HG02571 (cell line): Measurements from ENCODE around the gene TGFBI.
A peak's percentile ranks its signal among the peaks of the same experiment; 100 is the strongest.

Experiments
- ATAC-seq: cut with Tn5 transposase; IDR thresholded peaks from one replicate; pipeline ENCODE4 v1.9.1; 2021; ENCODE audit warnings: mild to moderate bottlenecking, moderate library complexity; ENCODE audit not compliant: unreplicated experiment

The TGFBI gene

DNA sequence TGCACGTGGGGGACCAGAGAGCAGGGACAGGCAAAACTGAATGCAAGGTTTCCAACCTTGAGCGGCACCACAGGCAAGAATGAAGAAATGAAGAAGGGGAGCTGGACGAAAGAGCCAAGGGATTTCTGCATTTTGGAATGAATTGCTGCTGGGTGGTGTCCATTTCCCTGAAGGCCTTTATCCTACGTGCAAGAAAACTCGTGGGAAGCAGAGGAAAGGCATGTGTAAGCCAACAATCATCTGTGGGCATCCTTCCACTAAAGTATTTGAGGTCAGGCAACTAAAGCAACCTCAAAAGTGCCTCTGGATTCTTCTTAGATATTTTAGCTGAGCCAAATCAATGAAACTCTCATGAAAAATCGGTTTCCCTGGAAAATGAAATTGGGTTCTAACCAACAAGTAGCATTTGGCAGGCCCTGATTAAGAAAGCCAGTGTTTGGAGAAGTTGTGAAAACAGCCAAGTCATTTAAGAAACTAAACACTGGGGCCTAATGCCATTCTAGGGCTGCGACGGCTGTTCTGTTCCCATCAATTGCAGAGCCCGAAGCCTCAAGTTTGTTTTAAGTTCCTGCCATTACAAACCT is 4.7 kb upstream of the TGFBI start:
- no peak for ATAC-seq

DNA sequence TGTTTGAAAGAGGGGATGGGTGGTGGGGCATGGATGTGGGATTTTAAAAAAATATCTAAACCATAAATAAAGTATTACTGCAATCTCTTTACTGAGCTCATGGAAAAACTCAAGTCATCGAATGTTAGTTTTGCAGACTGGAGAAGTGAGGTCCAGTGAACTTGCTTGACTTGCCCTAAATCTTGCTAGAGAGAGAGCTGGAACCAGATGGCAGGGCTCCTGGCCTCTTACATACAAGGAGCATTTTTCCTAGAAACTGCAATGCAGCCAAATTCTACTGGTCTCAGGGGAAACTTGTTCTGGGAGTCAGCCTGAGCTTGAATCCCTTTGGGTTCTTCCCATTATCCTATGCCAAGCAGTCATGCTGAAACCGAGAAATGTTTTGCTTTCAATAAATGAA is 2.9 kb upstream of the TGFBI start:
- no peak for ATAC-seq

DNA sequence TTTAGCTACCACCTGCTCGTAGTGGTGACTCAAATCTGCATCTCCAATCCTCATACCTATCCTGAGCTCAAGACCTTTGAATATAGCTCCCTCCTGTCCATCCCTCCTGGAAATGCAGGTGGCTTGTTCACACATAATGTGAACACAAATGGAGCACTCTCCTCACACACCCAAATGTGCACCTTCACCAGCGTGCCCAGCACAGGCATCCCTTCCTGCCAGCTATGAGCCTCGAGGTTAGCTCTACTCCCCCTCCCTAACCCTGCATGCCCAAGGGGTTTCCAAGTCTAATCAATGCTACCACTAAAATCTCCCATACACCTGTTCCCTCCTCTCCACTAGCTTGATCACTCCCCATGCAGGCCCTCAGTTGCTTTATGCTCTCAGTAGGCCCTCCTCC is 2.2 kb upstream of the TGFBI start:
- no peak for ATAC-seq

DNA sequence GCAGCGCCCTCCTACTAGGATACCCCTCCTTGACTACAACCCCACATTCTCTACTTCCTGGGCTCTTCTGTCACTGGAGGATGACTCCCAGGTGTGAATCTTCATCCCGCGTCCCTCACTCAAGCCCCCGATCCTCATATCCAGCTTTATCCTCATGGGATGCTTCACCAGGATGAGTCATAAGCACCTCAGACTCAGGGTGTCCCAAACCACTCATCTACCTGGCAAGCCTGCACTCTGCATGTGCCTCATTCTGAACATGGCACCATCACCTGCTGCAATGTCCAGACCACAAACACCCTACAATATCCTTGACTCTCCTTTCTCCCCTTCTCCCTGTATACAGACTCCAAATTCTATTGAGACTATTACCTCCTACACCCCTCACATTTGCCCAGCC is 1.5 kb upstream of the TGFBI start:
- no peak for ATAC-seq

DNA sequence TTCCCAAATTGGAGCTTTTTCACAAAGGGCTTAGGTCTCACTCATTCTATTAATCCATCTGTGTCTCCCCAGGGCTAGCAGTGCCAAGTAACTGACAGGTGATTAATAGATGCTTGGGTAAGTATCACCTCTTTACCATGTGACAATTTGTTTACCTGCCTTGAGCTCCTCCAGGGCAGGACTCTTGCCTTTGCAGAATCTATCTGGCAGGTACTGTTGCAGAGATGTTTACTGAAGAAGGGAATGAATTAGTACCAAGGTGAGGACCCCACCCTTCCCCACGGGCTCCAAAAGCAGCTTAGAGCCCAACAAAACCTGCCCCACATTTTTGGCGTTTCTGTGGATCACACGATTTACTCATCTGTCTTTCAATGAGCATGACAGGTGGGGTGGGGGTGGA is 698 bp upstream of the TGFBI start:
- no peak for ATAC-seq

DNA sequence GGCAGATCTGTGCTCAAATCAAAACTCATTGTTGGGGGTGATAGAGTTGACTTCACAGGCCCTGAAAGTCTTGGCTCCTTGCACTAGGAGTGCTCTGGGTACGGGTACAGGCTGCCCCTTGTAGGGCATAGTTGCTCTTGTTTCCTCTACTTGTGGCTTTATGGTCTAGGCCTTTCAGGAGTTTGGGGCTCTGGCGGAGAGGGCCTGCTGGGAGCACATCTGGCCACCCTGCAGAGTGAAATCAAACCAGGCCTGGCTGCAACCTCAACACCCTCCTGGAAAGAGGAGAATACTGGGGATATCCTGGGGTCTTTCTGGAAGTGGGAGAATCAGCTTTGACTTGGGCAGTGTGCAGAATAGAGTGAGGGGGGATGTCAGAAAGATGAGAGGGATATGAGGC is 1.5 kb downstream of the TGFBI start:
- no peak for ATAC-seq

DNA sequence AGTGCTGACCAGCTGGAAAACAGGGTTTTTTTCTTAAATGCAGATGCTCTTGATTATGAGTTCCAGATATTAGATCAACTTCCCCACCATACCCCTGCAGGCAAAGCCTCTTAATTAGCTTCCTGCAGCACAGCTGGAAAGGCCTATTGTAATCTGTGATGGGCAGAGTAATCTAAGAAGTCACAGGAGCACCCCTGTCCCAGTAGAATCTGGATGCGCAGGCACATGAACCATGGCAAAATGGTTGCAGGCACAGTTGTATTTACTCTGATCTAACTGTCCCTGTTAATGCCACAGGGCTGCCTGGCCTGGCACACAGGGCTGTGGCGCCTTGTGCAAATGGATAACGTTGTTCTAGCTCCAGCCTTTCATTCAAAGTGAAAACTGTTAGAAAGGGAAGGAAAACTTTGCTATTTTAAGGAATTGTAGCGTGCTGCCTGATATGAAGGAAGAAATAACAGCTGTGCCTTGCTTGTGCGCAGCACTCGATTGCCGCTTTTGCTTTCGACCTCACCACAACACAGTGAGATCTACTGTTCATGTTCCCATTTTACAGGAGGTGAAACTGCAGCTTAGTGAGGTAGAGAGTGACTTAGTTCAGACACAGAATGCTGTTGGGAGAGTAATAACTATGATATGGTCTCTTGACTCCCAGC is 2.3 kb downstream of the TGFBI start:
- ATAC-seq: peak; percentile 69

DNA sequence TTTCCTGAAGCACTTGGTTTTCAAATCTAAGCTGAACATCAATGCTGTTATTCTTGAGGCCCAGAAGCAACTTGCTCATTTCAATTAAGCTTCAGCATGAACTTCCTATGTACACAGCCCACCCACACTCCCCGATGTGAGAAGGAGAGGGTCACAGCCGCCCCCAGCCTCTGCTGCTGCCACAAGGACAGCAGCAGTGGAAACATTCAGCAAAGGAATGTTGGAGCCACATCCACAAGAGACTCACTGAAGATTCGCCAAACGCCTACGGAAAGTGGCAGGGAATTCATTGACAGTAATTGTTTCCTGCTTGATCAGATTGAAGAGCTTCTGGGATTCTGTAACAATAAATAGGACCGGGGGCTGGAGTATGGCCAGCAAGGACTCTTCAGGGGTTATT is 2.9 kb downstream of the TGFBI start:
- ATAC-seq: no peak

DNA sequence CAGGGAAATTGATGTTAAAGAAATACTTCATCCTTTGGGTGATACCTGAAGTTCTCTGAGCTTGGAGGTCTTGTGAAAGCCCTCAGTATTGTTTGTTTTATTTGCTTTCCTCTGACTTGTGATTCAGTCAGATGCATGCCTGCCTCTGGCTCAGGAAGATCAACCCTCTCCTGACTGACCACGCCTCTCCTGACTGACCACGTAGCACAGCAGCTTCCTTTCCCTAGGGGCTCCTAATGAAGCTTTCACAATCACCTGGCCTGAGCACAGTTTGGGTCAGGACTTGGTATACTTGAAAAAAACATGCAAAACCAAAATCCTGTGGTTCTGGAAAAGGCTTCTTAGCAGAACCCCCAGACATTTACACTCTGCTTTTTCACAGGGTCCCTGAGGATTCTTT is 3.8 kb downstream of the TGFBI start:
- ATAC-seq: no peak

DNA sequence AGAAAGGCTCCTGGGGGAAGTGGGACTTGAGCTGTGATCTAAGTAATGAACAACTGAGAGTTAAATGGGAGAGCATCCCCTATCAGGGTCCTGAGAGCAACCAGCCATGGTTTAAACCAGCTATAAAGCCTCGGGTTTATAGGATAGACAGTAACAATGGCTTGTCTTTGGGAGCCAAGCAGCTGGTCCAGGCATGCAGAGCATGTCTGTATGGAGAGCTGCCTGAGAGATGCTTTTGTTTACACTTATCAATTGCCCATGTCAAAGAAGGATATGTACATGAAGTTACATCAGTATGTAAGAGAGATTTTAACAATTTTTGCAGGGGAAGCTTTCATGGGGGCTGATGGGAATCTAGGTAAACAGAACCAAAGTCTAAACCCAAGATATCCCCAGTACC is 4.4 kb downstream of the TGFBI start:
- ATAC-seq: no peak

DNA sequence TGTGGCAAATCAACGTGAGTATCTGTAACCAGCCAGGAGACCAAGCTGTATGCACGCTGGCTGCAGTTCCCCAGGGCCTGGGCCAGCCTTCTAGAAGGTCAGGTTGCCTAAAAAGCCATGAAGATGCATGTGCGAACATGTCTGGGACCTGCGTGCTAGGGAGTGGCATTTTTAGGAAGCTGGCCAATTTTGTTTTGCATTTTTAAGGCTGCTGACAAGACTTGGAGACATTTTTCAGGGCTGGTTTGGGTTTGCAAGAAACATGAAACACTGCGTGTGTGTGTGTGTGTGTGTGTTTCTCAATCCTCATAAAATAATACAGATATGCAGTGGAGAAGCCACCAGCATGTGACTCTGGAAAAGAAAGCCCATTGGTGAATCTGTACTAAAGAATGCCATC is 5.1 kb downstream of the TGFBI start:
- ATAC-seq: no peak

DNA sequence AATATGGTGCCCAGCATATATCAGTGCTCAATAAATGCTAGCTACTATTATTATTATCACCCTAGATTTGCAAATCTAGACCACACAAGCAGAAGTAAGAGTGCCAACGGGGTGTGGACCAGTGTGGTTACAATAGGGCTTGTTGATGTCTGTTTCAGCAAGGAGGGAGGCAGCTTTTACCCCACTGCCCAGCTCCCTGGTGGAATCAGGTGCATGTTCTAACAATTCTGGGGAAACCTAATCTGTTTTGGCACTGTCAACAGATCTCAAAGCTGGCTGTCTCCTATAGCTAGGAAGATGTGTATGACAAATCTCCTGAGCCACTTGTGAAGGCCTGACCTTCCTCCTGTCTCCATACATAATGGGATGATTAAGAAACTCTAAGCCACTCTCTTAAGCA is 5.7 kb downstream of the TGFBI start:
- no peak for ATAC-seq

DNA sequence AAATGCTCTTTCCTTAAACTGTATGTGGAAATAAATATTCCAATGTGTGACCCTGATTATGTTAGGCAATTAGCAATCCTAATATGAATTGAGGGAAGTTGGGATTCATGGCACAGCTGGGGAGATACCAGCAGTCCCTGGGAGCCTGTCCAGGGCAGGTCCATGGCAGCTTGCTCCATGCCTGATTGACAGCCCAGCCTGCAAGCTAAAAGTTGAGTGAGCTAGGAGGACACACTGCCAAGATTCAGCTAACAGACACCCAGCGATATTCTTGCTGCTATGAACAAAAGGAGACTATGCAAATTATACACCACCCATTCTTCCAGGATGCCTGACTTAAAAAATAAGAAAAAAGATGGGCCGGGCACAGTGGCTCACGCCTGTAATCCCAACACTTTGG is 6.2 kb downstream of the TGFBI start:
- ATAC-seq: no peak

DNA sequence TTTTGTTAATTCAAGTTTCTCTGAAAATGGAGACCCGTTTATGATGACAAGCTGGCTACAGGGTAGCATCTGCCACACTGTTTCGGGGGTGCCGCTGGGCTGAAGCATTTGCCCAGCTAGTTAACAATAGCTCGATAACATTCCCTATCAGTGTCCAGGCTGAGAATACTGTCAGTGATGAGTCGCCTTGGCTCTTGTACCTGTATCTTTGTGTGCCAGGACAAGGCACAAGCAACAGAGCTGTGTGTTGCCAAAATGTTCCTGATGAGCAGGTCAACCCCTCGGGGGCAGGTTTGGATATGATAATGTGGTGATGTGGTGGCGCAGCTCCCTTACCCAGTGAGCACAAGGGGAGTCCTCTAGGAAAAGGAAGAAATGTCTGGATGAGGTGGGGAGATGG is 7.0 kb downstream of the TGFBI start:
- no peak for ATAC-seq

DNA sequence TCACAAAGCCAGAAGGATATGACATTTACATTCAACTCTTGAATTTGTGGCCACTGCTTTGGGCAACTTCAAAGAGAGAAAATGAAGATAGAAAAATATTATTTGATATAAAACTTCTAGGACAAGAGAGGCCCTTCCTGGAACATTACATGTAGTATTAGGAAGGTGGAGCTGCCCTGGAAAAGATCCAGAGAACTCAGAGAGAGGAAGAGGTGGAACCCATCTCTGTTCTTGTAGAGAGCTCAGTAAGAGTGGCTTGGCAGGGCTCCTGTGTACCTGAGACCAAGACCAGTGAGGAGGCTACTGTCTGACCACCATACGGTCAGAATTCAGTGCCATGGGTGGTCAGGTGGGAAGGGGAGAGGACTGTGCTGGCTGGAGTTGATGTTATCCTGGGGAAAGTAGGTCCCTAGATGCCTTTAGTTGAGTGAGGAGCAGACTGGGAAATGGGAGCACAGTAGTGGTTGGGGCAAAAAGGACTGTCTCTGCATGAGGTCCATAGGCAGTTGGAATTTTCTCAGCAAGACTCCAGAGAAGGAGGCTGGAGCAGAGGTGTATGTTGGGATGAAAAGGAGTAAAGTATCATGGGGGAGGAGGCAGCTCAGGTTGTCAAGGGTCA is 7.6 kb downstream of the TGFBI start:
- no peak for ATAC-seq

DNA sequence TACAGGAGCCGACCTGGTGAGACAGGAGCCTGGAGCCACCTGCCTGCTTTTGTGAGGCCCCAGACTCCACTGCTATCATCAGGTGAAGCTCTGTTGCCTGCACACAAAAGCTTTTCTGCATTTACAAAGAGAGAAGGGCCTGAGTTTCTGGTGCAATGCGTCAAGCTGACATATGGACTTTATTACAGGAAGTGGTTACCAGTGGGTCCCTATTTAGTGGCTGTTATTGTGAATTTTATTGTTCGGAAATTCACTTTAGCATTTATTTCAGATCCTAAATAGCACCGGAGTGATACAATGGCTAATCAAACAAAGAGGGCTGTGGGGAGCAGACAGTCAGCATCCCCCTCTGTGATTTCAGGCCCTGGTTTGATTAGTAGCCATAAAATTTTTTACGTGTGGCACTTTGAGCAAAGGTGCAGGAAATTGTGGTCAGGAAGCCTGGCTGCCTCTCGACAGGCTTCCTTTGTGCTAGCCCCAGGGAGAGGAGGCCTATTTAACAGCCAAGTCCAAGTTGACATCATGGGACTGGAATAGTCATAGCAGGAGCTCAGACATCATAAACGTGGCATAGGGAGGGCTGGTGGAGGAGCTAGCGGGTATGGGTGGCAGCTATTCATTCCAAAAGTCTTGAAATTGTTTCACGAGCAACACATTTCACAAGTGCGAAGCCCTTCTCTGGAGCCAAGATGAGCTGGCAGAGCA is 8.4 kb downstream of the TGFBI start:
- no peak for ATAC-seq

DNA sequence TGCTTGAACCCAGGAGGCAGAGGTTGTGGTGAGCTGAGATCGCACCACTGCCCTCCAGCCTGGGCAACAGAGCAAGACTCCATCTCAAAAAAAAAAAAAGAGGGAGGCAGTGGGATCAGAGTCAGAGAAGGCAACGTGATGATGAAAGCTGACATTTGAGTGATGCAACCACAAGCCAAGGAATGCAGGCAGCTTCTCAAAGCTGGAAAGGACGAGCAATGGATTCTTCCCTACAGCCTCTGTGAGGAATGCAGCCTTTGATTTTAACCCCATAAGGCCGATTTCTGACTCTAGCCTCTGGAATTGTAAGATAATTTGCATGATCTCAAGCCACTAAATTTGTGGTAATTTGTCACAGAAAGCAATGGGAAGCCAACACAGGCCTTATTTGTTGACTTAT is 9.8 kb downstream of the TGFBI start:
- ATAC-seq: no peak

DNA sequence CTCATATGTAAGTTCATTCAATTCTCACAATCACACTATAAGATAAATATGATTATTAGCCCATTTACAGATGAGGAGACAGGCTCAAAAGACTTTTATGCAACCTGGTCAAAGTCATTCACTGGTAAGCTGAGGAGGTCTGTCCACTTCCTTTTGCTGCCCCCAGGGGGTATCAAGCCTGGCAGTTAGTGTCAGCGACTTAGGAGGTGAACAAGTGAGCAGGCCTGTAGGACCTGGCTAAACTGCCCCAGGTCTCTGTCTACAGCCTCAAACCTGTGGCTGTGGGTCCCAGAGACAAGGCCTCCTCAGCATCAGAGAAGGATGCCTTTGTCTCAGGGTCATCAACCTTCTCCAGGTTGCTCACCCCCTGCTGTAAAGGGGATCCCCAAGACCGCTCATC is 10.4 kb downstream of the TGFBI start:
- ATAC-seq: no peak

DNA sequence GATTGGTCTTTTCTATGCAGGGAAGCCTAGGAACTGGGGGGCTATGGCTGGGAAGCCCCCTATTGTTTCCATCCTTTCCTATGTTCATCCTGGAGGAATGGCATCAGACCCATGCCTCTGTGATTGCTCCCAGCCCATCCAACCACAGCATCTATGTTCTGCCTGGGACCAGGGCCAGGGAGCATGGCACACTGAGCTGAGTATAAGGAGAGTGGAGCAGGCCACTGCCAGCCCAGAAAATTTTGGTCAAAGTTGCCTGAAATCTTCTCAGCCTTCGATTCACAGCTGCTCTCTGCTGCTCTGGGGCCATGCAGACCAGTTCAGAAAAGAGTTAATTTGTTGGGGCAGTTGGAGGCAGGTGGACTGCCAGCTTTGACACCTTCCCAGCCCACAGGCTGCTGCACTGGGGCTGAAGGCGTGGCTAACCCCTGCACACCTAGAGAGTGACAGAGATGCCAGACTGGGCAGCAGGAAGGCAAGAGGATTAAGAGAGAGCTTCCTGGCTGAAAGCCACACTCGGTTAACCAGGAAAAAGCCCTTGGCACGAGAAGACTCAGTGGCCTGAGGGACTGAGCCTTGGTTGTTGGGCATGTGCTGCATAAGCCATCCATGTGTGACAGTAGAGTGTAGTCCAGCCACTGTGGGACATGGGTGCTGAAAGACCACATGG is 12.1 kb downstream of the TGFBI start:
- no peak for ATAC-seq

DNA sequence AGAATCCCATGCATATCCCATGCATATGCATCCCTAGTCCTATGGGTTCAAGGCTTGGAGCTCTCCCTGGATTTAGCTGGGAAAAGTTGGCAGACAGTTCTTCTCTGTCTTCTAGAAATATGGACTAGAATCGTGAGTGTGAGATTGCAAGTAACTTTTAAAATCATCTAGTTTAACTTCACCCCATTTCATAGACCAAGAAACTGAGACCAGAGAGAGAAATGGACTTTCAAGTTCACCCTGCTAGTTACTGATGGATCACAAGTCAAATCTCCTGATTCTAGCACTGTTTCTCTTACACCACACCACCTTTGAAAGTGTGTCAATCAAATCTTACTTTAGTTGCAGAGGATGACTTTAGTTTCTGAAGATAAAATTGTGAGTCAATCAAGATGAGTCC is 13.4 kb downstream of the TGFBI start:
- ATAC-seq: no peak

DNA sequence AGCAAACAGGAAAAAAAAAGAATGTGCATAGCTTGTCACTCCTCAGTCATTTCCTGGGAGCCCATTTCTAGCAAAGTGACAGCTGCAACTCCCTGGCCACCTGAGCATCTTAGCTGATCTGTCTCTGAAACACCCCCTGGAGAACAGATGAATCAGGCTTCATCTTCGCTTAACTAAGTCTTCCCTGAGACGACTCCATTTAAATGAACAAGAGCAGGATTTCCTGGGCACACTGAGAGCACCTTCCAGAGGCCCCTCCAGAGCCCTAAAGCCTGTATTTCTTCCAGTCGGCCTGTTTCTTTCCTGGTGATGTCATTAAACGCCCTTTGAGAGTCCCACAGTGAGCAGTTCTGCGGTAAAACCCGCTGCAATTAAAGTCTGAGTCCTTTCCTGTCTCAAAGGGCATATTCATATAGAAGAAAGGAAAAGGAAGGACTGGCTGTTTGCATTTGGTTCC is 13.9 kb downstream of the TGFBI start:
- ATAC-seq: no peak

DNA sequence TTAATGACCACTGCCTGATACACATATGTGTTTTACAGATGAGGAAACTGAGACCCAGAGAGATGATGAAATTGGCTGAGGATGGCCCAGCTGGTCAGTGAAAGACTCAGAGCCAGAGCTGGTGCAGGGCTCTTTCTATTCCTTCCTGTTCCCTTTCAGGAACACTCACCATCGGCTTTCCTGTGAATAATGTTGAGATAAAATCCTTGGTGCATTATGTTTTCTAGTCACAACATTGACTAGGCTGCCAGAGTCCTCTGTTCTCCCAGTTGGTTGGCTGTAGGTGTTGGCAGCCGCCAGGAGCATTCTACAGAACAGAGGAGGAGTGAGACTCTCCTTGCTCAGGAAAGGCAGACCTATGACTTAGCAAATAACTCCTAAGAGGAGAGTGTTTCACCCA is 14.8 kb downstream of the TGFBI start:
- ATAC-seq: no peak
